Lung microvascular endothelial cell (primary cell): ENCODE measurements around the gene OXCT2. TPM values are rescaled to one million over a fixed set of nuclear protein-coding genes. Genes with fewer than 3 reads are reported as not detected.
"Not testable (repeated sequence)": the region's sequence is repeated elsewhere in the genome, so short reads cannot be mapped to it uniquely, and the experiment has no call there.

ENCODE experiments used
- DNase-seq, 2 donors: peaks; one replicate each; pipeline versions ENCODE4 v3.0.0 to v3.0.0-alpha.2; 2010; ENCODE audit warnings: low read depth in 2 of 2
- total RNA-seq: library from RNA; depleted of rRNA; stranded (reverse); fragments of >200 nt; gene quantifications from 2 replicates; pipeline ENCODE4 v1.2.1, GENCODE V29; 2014

Gene OXCT2
- total RNA-seq, 1 donor from 2014 or later = 4.2 TPM

- no peak for DNase-seq
Measured at GRCh38 chr1:39787468-39787867, 16.3 kb upstream of the OXCT2 start.

GRCh38 chr1:39787108-39787375 lies 15.9 kb upstream of the OXCT2 start:
- not testable (repeated sequence) for DNase-seq

- DNase-seq = not testable (repeated sequence)
Measured at GRCh38 chr1:39786303-39787107, 15.4 kb upstream of the OXCT2 start.

DNA sequence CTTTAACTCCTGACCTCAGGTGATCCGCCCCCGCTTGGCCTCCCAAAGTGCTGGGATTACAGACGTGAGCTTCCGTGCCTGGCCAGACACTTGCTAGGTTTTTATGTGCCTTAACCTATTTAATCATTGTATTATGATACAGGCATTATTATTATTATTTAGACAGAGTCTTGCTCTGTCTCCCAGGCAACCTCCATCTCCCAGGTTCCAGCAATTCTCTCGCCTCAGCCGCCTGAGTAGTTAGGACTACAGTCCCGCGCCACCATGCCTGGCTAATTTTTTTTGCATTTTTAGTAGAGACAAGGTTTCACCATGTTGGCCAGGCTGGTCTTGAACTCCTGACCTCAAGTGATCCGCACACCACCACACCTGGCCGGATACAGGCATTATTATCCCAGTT lies 11.5 kb upstream of the OXCT2 start:
- DNase-seq = not testable (repeated sequence)

DNA sequence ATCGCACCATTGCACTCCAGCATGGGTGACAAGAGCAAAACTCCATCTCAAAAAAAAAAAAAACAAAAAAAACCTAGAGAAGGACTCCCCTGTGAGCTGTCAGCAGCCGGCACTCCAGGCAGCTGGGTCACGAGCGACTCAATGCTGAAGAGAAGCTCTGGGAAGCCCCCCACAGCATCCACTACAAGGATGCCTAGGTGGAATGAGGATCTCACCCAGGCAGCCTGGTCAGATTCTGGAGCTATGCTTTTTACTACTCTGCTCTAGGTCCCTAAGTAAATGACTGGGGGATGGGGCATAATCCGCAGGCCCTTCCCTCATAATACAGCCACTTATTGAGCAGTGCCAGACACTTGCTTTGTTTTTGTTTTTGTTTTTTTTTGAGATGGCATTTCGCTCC lies 11.0 kb upstream of the OXCT2 start:
- DNase-seq = no peak

GRCh38 chr1:39781349-39781715 lies 10.2 kb upstream of the OXCT2 start:
- DNase-seq = no peak

GRCh38 chr1:39779821-39780220 lies 8.7 kb upstream of the OXCT2 start:
- DNase-seq = no peak

DNA sequence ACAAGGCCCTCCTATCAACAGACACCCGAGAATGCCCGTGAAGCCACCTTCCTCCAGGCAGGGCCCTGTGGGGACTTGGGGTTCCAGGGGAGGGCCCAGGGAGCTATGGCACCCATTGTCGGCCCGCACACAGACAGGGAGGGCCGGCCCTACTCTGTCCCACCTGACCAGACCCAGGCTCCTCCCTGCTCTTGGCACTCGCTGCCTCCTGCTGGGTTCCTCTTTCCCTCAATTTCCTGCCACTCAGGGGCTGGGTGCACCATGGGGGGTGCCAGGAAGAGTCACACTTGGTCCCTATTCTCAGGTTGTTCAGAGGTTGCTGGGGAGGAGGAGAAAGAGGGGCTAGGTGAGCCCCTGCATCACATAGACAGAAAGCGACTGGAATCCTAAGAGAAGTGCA lies 8.0 kb upstream of the OXCT2 start:
- no peak for DNase-seq

- DNase-seq = not testable (repeated sequence)
Measured at GRCh38 chr1:39778463-39779099, 7.4 kb upstream of the OXCT2 start.

GRCh38 chr1:39777896-39778295 lies 6.7 kb upstream of the OXCT2 start:
- DNase-seq = not testable (repeated sequence)

DNA sequence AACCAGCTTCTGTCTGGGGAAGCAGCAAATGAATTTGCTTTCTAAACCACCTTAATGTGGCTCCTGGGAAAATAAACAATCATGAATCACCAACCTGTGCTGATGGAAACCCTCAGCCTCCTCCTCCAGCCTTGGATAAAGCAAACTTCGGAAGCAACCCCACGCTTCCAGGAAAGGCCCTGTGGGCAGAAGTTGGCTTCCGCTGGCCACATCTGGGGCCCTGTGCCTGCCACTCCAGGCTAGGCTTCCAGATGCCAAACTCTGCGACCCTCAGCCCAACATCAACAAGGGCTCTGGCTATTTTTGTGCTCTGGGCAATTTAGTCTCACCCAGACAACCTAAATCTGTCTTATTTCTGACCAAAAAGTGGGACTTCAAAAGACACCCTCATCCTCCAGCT lies 6.2 kb upstream of the OXCT2 start:
- DNase-seq = no peak

GRCh38 chr1:39776886-39777285 lies 5.7 kb upstream of the OXCT2 start:
- no peak for DNase-seq

GRCh38 chr1:39776400-39776713 lies 5.2 kb upstream of the OXCT2 start:
- DNase-seq = no peak

DNA sequence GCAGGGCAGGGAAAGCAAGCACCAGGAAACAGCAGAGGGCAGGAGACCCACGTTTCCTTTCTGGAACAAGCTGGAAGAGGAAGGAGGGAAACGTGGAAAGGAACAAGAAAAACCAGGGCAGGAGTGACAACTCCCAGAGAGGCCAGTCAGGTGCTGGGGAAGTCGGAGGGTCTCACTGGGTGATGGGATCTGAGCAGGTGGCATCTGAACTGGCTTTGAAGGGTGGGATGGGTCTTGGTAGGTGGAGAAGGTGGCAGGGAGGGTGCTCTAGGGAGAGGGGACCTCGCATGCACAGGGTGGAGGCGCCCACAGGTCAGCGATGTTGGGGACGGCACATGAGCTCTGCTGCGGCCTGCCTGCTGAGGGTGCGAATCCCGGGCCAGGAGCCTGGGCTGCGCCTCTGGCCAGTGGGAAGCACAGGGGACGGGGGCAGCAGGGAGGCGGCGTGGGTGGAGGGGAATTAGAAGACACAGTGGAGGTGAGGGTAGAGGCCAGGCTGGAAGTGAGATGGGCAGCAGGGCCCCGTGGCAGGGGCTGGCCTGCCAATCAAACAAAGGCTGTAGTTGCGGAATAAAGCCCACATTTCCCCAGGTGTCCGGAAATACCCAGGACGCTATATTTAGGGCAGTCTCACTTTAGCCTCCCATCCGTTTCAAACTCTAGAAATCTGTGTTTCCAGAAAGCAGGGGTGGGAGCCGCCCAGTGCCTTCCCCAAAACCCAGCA lies 4.7 kb upstream of the OXCT2 start:
- DNase-seq = not testable (repeated sequence)

DNA sequence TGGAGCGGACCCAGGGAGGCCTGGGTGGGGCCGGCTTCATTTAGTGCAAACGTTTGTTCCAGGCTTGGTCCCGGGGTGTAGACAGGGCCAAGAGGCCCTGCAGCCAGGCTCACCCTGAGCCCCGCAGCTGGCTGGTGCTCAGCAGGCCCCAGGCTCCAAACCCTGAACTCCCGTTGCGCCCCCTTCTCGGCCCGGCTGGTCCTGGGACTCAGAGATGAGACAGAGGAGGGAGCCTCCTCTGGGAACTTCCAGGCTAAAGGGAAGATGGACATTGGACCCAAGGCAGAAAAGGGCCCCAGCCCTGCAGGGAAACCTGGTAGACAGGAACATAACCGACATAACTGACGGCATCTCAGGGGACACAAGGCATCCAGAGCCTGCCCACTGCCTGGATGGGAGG lies 4.0 kb upstream of the OXCT2 start:
- not testable (repeated sequence) for DNase-seq

DNA sequence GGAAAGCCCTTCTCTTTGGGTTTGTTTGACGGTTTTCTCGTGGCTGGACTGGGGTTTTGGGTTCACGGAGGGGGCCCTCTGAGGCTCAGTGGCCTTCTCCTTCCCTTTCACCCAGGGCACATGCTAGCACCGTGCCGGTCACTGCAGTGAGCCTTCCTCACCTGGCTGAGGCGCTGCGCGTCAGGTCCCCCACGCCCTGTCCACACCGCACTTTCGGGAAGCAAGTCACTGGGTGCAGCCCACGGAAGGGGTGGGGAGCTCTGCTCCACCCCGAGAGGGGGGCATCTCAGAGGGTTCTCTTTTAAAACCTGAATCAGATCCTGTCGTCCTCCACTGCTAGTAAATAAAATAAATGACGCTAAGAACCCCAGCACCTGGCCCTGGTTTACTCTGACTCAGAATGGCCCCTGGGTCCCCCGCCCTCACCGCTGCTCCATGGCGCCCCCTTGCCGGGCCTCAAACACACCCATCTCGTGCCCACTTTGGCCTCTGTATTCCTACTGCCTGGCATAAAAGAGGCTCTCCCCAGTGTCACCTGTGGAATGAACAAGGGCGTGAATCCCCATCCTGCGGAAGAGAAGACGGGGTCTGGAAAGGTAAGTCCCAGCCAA lies 2.3 kb upstream of the OXCT2 start:
- DNase-seq = not testable (repeated sequence)

DNA sequence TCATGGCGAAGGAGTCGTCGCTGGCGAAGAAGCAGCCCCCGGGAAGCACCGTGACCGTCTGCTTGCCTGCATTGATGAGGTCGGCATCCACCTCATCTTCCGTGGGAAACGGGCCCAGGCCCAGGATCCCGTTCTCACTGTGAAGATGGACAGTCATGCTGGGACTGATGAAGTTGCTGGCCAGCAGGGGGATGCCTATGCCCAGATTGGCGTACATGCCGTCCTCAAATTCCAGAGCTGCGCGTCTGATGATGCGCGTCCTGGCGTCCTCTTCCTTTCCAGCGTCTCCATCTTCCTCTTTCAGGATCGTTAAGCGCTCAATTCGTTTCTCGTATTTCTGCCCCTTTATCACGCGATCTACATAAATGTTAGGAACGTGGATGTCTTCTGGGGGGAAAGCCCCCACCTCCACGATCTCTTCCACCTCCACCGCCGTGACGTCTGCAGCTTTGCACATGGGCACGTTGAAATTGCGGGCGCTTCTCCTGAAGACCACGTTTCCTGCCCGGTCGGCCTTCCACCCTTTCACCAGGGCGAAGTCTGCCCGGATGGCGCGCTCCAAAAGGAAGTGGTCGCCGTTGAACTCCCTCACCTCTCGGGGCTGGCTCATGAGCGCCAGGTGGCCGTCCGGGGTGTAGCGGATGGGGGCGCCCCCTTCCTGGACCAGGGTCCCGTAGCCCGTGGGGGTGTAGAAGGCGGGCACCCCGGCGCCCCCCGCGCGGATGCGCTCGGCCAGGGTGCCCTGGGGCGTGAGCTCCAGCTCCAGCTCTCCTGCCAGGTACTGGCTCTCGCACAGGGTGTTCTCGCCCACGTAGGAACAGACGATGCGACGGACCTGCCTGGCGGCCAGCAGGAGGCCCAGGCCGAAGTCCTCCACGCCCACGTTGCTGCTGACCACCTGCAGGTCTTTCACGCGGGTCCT lies 787 bp downstream of the OXCT2 start:
- not testable (repeated sequence) for DNase-seq

DNA sequence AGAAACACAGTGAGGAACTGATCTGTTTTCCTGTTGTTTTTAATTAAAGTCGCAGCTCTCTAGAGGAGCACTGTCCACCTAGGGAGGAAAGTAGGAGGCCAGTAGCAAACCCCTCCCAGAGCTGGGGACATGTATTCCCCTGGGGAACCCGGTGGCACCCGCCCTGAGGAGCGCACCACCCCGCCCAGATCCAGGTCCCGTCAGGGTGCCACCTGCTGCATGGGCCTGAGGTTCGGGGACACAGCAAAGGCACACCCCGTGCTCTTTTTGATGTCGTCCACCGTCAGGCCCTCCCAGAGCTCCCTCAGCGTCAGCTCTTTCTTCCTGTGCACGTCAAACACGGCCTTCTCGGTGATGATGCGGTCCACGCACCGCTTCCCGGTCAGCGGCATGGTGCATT lies 1.6 kb downstream of the OXCT2 start:
- not testable (repeated sequence) for DNase-seq

GRCh38 chr1:39766466-39766865 lies 4.7 kb downstream of the OXCT2 start:
- DNase-seq = not testable (repeated sequence)

GRCh38 chr1:39764512-39764911 lies 6.6 kb downstream of the OXCT2 start:
- DNase-seq = not testable (repeated sequence)

- not testable (repeated sequence) for DNase-seq
Measured at GRCh38 chr1:39763619-39764374, 7.4 kb downstream of the OXCT2 start.
